H1 (cell line): ENCODE data around the gene CYB561. TPM values are rescaled to one million over a fixed set of nuclear protein-coding genes. Genes with fewer than 3 reads are reported as not detected.

Experiments used
- BCL11A ChIP-seq, 2 experiments: IDR thresholded peaks; one replicate each; pipeline ENCODE4 v1.6.1; 2011; ENCODE audit warnings: low read depth in 2 of 2, low read length in 2 of 2, mild to moderate bottlenecking in 2 of 2
- CTBP2 ChIP-seq: IDR thresholded peaks from 2 replicates; pipeline ENCODE4 v1.7.0; 2011; ENCODE audit warnings: borderline replicate concordance, mild to moderate bottlenecking, moderate library complexity, mixed read lengths, low read length; ENCODE audit not compliant: insufficient read depth, insufficient read length
- NANOG ChIP-seq: IDR thresholded peaks from 2 replicates; pipeline ENCODE4 v1.6.1; 2011; ENCODE audit warnings: low read length, low read depth, mild to moderate bottlenecking, inconsistent platforms; ENCODE audit not compliant: insufficient read depth, poor library complexity, severe bottlenecking
- polyA plus RNA-seq, 7 experiments: library from polyadenylated mRNA; depleted of rRNA in 3 of 7; stranded (reverse) in 5 of 7; unstranded in 2 of 7; fragments of >200 nt in 5 of 7; fragments of 200-250 nt in 2 of 7; gene quantifications; 1 replicate in 5 of 7; 2 replicates in 1 of 7; 4 replicates in 1 of 7; pipeline versions ENCODE4 v1.2.1 to v1.2.3, GENCODE V29; 2011 to 2013; ENCODE audit warnings: missing spikeins in 2 of 7, mixed read lengths in 2 of 7
- total RNA-seq: library from RNA; stranded (reverse); fragmentation: NEBNext Ultra II Directional; extraction: Animal tissue kit (Norgen Biotek cat#: 25700); gene quantifications from 2 replicates; pipeline ENCODE4 v1.2.1, GENCODE V29; 2021
- TF ChIP-seq, protein P1 (sequence below): IDR thresholded peaks from 2 replicates; pipeline ENCODE4 v1.6.1; 2011; ENCODE audit warnings: low read depth, mild to moderate bottlenecking, low read length; ENCODE audit not compliant: insufficient read depth

CYB561 gene
- total and polyA plus RNA-seq, 2 of the 8 experiments (the other 6 are each of a cell fraction or from before 2014, with no cell fraction given), result 19.7 to 23.4 TPM

GRCh38 chr17:63487014-63487339 lies 40.9 kb upstream of the CYB561 start (continued):
- no peak for TF ChIP-seq CTBP2
- no peak for TF ChIP-seq NANOG
- no peak for TF ChIP-seq BCL11A (IDR thresholded peaks at IDR 0.05; ENCODE audit: low read depth in 2 of 2, low read length in 2 of 2)
- TF ChIP-seq, protein P1, sequence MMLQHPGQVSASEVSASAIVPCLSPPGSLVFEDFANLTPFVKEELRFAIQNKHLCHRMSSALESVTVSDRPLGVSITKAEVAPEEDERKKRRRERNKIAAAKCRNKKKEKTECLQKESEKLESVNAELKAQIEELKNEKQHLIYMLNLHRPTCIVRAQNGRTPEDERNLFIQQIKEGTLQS, result no peak
